HG03045 (cell line): ENCODE data around the gene SLC35B1.
A peak's percentile ranks its signal among the peaks of the same experiment; 100 is the strongest.

Experiments
- ATAC-seq: cut with Tn5 transposase; IDR thresholded peaks from one replicate; pipeline ENCODE4 v1.9.1; 2021; ENCODE audit warnings: mild to moderate bottlenecking, moderate library complexity; ENCODE audit not compliant: unreplicated experiment

The SLC35B1 gene

DNA sequence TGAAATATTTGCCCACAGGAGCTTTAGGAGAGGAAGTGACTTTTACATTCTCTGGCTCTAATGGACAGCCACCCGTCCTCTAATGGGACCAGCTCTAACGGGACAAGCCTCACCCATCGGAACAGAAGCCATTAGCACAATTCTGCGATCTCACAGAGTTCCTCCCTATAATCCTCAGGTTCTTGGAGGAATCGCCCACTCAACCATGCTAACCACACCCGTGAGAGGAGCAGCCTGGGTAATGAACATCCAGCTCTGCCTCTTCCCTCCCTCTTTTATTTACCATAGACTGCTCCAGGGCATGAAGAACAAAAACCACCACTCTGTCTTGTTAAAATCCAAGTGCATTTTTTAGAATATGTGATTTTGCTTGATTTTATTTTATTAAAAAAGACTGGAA, 6.8 kb downstream of the SLC35B1 start:
- no peak for ATAC-seq

DNA sequence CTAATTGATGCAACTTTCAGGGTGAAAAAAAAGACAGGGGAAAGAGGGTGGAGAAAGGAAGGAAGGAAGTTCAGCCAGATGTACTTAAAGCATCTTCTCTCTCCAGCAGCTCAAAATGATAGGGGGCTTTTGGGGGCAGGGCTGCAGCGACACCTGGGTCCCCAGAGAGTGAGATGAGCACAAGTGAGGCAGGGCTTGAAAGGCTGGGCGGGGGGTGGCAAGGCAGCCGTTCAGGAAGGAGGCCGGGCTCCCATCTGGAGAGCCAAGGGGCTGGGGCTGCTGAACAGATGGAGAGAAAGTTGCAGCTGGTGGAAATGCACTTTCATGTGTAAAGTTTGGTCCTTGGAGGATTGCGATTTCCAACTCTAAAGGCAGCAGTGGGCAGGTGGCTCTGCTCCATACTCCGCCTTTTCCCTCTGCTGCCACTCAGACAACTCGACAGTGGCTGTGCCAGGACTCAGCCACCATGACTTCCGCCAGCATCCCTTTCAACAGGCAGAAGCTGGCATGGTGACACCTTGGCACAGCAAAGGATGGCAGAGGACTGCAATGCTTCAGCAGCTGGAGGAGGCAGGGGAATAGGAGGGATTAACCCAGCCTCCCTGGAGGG, 7.7 kb downstream of the SLC35B1 start:
- ATAC-seq, result no peak

DNA sequence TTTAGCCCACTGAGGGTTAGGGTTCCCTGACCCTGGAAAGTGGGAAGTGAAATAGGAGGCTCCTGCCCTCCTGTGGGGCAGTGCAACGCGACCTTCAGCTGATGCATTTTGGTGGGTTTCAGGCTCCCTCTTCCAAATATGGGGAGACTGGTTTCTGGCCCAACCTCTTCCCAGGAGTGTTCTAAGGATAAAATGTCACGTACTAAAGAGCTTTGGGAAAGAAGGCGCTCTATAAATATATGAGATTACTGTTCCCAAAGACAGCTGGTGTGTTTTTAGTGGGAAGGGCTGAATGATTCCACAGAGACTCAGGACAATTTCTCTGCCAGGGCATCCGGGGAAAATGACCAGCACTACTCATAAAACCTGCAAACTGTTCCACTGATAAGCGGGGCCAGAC, 9.8 kb downstream of the SLC35B1 start:
- no peak for ATAC-seq

DNA sequence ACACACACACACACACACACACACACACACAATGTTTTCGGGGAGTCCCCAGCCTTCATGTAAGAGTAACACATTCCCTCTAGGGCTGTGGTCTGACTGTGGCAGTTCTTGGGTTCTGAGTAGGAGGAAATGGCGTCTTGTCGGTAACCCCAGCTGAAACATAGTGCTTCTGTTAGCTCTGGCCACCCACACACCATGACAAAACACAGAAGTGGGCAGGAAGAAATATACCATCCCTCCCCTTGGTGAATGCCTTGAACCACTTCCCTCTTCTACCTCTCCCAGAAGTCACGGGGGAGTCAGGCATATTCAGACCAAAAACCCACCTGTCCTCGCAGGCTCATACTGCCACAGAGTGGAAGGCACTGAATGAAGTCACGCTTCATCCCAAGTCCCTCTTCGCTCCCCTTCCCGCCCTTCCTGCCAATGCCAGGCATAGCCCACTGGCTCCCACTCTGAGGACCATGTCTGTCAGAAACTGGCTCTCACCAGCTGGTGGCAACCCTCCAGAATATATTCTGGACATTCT, 11.5 kb downstream of the SLC35B1 start:
- peak; percentile 57 for ATAC-seq

DNA sequence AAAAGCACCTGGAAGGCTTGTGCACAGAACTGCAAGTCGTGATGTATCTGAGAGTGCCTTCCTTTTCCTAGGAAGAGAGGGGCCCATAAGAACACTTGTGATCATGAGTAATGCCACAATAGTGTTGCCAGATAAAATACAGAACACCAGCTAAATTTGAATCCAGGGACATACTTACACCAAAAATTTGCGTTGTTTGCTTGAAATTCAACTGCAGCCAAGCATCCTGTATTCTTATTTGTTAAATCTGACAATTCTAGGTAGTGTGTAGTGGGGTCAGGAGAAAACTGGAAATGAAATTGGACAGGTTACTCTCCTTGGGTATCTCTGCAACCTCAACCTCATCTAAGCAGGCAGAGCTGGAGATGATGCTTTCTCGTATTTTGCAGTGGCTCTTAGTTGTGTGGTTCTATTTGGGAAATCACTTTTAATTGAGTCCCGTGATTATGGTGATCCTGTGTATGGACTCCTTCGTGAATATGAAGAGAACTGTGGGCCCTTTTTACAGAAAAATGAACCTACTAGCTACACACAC, 12.0 kb downstream of the SLC35B1 start:
- ATAC-seq, result no peak

DNA sequence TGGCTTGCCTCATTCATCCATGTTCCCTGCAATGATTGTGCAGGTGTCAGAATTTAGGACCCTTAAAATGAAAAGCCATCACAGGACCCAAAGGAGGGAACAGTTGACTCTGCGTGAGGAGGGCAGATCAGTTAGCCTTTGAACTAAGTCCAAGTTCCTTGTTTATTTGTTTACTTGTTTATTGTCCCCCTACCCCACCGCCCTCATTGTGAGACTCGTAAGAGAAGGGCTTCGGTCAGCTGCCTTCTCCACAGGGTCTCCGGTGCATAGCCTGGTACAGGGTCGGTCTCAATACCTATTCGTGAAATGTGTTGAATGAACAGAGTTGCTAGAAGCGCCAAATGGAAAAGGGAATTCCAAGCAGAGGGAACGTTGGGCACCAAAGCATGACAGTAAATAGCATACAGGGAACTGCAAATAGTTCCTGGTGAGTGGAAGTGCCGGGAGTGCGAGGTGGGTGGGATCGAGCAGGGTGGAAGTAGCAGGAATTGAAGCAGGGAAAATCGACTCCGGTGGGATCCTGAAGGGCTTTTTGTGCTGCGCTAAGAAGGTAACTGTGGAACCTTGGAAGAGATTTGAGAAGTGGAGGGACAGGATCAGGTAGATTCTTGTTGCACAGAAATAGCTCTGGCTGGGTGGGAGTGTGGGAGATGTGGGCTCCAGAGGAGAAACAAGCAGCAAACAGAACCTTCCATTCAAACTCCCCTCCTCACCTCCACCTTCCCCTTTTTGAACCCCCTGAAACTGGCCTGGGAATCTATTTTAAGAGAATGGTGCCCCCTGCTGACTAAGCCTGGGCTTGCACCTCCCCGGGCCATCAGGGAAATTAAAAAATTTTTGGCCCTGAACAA, 12.7 kb downstream of the SLC35B1 start:
- ATAC-seq, result no peak

DNA sequence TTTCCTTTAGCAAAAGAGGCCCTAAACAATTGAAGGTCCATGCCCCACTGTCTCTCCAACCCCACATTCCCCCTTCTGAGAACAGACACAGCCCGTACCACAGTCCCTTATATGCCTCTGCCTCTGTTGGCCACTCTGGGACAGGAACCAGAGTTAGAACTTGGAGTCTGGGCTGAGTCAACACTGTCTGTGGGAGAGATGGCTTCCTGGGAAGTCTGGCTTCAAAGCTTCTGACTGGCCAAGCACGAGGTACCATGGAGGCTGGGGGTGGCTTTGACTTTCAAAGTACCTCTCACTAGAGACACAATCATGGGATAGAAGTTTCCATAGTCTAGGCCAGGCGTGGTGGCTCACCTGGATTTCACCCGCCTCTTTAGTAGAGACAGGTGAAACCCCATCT, 15.0 kb downstream of the SLC35B1 start:
- no peak for ATAC-seq

DNA sequence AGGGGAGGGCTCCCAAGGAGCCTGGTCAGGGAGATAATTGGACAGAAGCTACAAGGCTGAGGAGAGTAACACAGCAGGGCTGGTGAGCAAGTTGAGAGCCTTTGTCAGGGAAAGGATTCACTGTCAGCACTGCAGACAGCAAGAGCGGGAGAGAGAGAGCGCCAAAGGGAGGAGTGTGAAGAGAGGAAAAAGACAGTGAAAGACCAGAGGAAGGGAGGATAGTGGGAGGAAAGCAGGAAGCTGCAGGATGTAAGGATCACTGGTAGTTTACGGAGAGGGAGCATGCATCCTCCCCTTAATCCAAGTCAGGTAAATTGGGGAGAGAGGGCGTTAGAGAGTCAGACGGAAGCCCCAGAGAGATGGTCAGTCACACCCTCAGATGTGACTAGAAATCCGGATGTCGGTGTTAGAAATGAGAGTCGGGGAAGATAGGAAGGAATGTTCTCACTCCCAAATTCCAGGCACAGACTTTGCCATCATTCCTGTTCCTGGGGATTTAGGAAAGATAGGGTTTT, 16.0 kb downstream of the SLC35B1 start:
- ATAC-seq, result no peak

DNA sequence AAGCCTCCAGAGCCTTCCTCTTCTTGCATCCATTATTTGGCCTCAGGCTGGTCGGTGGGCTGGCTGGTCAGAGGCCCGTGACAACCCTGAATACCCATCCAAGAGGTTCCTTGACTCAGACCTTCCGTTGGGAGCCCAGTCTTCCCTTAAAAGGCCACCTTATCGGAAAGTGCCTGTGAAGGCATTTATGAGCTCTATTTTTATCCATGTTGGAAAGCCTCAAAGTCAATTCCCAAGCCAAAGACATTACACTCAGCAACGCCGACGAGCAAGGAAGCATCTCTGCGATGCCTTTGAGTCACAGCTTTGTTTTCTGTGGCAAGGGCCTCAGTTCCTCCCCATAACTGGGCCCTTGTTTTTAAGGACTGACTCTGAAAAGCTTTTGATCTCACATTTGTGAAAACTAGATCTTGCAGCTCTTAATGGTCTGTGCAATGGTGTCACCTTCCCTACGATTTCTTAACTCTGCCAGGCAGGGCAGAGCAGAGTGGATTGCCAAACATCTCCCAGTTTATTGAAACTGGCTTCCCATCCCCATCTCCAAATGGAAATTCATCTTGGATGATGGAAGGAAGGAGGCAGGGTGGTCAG, 16.6 kb downstream of the SLC35B1 start:
- ATAC-seq, result no peak

DNA sequence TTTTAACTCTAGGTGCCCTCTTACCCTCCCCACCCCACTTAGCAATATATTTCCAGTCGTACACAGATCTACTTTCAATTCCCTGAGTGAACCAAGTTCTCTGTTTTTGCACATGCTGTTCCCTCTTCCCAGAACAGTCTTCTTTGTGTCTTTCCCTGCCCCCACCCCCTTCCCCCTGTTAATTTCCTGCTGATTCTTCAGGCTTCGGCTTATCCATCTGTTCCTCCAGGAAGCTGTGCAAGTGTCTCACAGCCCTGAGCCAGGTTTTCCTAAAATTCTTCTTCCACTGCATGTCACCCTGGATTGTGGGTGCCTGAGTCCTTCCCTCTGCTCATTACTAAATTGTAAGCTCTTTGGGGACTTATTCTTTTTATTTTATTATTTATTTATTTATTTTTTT, 17.5 kb downstream of the SLC35B1 start:
- no peak for ATAC-seq

DNA sequence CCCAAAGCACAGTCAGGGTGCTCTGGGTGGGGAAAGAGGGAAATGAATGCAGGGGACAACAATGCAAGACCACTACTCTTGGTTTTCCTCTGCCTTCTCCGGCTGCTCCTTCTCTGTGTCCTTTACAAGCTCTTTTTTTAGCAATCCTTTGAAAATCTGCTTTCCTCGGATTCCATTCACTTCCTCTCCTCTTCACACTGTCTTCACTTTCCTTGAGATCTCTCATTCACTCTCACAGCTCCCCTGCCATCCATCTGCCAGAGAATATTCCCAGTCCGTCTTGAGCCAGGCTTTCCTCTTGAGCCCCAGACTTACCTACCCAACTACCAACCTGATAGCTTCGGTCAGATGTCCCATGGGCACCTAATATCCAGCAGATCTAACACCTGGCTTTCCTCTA, 18.9 kb downstream of the SLC35B1 start:
- no peak for ATAC-seq

DNA sequence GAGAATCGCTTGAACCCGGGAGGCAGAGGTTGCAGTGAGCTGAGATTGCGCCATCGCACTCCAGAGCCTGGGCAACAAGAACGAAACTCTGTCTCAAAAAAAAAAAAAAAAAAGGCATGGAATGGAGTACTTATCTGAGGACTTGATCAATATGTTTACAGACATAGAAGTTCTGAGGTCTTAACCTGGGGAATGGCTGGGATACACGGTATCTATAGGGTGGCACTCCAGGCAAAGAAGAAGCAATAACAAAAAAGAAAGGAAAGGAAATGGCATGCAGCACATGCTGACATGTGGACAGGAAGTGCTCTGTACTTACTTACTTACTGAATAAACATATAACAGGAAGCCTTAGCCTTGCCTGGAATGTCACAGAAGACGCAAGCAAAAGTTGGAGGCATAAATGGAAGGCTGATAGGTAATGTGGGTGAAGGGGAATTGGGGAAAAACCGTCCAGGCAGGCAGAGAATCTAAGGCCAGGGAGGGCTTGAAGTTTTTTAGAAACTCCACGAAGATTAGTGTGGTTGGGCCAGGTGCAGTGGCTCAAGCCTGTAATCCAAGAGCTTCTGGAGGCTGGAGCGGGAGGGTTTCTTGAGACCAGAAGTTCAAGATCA, 19.8 kb downstream of the SLC35B1 start:
- no peak for ATAC-seq

DNA sequence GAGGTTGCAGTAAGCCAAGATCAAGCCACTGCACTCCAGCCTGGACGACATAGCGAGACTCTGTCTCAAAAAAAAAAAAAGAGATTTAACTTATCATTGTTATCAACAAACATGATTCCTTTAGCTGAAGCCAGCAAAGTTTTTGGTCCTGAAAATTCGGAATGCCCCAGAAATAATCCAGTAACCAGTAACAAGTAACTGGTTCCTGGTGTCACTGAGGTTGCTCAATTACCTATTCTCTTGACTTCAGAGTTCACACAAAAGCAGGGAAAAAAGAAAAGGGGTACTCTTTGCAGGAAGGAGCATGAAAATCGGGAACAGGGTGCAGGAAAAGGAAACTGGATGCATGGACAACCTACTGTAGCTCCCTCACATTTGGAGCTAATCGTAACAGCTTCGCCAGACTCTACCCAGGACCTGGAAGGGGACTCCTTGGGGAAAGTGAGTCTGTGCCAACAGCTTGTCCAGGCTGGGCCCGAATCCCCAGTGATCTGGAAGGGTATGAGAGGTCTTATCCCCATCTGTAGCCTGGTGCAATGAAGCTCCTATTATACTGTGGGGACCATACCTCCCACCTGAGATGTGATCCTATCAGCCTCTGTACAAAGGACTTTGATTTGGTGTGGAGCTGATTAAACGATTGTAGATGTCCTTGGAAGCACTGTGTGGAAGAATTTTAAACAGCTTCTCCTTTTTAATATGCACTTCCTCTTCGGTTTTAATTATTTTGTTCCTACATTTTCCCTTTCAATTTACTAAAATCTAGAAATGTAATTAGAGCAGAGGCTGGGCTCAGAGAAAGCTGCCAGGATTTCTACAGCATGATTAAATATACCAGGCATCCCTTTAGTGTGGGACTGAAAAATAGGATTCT, 26.4 kb downstream of the SLC35B1 start:
- no peak for ATAC-seq

DNA sequence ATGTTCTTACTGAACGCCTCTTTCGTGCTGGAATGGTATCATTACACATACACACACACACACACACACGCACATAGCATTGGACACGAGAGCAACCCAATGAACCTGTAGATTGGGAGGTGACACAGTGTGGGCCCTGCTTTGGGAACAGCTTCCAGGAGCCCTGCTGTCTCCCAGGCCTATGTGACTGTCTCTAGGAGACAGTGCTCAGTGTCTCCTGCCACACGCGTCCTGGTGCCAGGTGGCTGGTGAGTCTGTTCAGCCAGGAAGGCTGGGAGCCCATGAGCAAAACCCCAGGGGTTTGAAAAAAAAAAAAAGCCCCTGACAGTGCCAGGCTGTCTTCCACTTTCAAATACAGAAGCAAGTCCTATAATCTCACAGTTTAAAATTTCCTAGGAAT, 27.4 kb downstream of the SLC35B1 start:
- ATAC-seq, result no peak

DNA sequence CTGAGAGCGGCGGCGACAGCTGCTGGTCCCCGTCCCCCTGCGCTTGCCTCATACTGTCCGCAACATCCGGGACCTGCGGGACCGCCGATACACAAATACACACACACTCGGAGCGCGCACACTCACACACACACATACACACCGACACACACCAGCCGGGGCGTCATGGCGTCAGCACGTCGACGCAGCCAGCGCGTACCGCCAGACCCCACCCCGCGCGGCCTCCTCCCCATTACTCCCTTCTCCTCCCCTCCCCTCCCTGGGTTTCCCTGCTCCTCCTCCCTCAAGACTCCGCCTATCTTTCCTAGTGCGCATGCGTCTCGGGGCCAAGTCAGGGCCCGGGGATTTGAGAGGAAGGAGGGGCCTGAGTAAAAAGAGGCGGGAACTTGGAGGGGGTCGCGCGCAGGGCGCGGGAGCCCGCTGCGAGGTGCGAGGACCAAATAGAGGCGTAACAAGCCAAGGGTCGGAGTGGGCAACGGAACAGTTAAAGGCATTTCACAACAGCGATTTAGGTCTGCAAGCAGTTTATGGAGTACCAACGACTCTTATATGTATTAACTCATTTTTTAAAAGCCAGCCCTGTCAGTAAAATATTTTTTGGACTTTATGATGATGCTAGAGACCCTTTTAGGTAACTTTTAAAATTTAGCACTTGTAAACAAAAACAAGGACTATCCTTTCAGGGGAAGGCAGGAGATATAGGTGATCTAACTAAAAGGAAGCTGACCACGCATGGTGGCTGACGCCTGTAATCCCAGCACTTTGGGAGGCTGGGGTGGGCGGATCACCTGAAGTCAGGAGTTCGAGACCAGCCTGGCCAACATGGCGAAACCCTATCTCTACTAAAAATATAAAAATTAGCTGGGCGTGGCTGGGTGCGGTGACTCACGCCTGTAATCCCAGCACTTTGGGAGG, 29.6 kb downstream of the SLC35B1 start, which contains the start of gene SPOP:
Gene SPOP (minus strand): TSS at position 165 of the 915 bp plus-strand sequence. CDS start 55,287 bp downstream, outside the sequence.
- ATAC-seq, result peak; percentile 81

DNA sequence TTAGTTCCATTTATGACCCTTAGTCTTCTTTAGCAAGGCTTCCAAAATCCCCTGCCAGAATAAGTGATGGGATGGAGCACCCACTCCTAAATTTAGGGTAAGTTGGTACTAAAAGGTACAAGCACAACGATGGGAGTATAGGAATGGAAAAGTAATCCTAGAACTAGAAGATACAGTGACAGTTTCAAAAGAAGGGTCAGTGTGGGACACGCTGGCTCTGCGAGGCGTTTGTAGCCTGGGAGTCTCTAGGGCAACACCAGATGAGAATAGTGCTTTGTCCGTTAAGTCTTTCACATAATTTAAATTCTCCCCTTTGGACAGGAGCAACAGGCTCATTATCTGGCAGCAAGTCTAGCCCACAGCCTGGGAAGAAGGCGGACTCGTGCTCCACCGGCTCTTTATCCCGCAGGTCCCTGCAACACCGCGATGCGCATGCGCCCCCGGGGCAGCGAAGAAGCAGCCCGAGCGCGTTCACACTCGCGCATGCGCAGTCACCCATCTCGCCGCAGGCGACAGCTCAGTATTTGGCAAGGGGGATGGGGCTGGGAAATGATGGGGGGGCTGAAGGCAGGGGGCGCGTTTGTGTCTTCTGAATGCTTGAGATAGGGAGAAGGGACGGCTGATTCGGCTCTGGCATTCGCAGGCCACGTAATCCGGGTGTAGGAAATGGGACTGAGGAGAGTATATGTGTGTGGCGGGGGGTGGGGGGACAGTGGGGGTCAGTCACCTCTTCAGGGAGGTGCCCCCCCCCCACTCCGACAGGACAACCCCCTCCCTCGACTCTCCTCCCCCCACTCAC, 30.4 kb downstream of the SLC35B1 start:
- peak; percentile 56 for ATAC-seq

DNA sequence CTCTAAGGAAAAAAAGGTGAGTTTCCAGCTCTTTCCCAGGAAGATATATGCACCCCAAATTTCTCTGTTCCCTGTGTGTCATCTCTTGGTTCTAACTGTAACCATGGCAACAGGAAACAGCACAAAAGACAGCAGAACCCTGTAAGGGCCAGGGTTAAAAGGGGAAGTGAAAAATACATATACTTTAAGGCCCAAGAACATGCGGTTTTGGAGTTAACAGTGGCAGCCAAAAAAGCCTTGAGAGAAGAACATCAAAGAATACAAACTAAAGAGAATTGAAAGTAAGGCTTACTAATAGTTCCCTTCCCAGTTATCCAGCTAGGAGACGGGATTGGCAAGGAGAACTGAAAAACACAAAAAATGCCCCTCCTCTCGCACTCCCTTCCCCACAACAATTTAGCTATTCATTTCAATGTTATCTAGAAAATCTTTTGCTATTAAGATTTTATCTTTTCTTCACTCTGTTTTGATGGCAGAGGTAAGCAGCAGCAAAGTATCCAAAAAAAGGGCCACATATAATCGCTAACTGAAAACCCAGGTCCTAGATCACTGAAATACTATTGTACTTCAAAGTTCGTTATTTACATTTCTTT, 31.4 kb downstream of the SLC35B1 start:
- peak; percentile 44 for ATAC-seq

DNA sequence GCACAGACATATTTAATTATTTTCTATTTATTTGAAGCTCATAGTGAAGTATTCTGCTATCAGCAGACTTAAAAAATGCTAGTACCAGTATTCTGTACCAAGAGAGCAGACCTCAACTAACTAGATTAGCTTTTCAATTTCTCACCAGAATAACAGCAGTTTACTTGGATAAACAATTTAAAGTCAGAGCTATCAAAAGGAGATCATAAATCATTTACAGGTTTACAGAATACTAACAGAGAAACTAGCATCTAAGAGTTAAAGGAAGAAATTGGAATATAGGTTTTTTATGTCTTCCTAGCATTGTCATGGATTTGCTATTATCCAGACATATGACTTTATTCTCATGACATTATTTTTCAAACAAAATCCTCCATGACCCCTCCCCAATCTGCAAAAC, 33.3 kb downstream of the SLC35B1 start:
- no peak for ATAC-seq
